Kidney epithelial cell (primary cell): ENCODE measurements around the gene CENPP. TPM values are rescaled to one million over a fixed set of nuclear protein-coding genes. Genes with fewer than 3 reads are reported as not detected.

Experiments used
- DNase-seq: peaks from one replicate; pipeline ENCODE4 v3.0.0-alpha.2; 2010; ENCODE audit warnings: low read depth
- H3K27me3 ChIP-seq: 2 replicates; pipeline ENCODE4 v1.6.0; 2011; ENCODE audit warnings: low read length; ENCODE audit not compliant: control insufficient read depth, insufficient read depth
- H3K36me3 ChIP-seq: 2 replicates; pipeline ENCODE4 v1.5.1; 2011; ENCODE audit warnings: low read length; ENCODE audit not compliant: control insufficient read depth, insufficient read depth
- H3K4me3 ChIP-seq: 2 replicates; pipeline ENCODE4 v1.5.1; 2011; ENCODE audit warnings: low read depth, mild to moderate bottlenecking, control low read depth, low read length
- total RNA-seq: library from RNA; depleted of rRNA; stranded (reverse); fragments of >200 nt; gene quantifications from 2 replicates; pipeline ENCODE4 v1.2.3, GENCODE V29; 2015
- TF ChIP-seq, protein P1 (sequence below): IDR thresholded peaks from 2 replicates; pipeline ENCODE4 v1.5.1; 2011; ENCODE audit warnings: mild to moderate bottlenecking, moderate library complexity, low read length, control low read depth, inconsistent platforms; ENCODE audit not compliant: insufficient read depth, poor library complexity, severe bottlenecking

The CENPP gene
- total RNA-seq, 1 donor from 2014 or later, result 1.4 TPM

- TF ChIP-seq, protein P1, sequence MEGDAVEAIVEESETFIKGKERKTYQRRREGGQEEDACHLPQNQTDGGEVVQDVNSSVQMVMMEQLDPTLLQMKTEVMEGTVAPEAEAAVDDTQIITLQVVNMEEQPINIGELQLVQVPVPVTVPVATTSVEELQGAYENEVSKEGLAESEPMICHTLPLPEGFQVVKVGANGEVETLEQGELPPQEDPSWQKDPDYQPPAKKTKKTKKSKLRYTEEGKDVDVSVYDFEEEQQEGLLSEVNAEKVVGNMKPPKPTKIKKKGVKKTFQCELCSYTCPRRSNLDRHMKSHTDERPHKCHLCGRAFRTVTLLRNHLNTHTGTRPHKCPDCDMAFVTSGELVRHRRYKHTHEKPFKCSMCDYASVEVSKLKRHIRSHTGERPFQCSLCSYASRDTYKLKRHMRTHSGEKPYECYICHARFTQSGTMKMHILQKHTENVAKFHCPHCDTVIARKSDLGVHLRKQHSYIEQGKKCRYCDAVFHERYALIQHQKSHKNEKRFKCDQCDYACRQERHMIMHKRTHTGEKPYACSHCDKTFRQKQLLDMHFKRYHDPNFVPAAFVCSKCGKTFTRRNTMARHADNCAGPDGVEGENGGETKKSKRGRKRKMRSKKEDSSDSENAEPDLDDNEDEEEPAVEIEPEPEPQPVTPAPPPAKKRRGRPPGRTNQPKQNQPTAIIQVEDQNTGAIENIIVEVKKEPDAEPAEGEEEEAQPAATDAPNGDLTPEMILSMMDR, result no peak
- H3K27me3 ChIP-seq, result no peaks in the 10 kb centered on the region
- H3K4me3 ChIP-seq, result no peak overlapping the region
- no peak for DNase-seq
- H3K36me3 ChIP-seq, result no peaks in the 10 kb centered on the region
These were observed 34.8 kb upstream of the CENPP start for GRCh38 chr9:92290785-92291429.

DNA sequence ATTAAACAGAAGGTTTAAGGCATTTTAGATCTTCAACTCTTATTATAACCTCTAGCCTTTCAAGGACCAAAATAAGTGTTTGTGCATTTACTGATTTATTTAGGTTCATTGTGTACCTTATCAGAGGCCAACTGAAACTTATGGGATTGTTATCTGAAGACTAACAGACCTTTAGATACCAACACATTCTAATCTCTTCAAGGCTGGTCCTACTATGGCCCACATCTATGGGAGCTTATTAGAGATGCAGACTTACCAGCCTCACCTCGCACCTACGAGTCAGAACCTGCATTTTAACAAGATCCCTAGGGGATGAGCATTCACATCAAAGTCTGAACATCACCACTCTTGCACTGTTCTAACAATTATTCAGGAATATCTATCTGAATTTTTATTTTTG is 34.2 kb upstream of the CENPP start:
- Histone ChIP-seq H3K36me3 (no peaks in the 10 kb centered on the region), H3K27me3 (no peaks in the 10 kb centered on the region), H3K4me3 (no peak overlapping the region)
- DNase-seq, result no peak
- TF ChIP-seq, protein P1, result no peak

GRCh38 chr9:92292338-92293074 is 33.2 kb upstream of the CENPP start:
- H3K27me3 ChIP-seq, result no peaks in the 10 kb centered on the region
- H3K36me3 ChIP-seq, result no peaks in the 10 kb centered on the region
- TF ChIP-seq, protein P1, result no peak
- H3K4me3 ChIP-seq, result peak overlapping the region; percentile 82
- DNase-seq, result no peak

- H3K27me3 ChIP-seq, result no peaks in the 10 kb centered on the region
- DNase-seq, result no peak
- peak overlapping the region; percentile 82 for H3K4me3 ChIP-seq
- H3K36me3 ChIP-seq, result no peaks in the 10 kb centered on the region
- TF ChIP-seq, protein P1, result no peak
These were observed 32.7 kb upstream of the CENPP start for GRCh38 chr9:92293075-92293354.

DNA sequence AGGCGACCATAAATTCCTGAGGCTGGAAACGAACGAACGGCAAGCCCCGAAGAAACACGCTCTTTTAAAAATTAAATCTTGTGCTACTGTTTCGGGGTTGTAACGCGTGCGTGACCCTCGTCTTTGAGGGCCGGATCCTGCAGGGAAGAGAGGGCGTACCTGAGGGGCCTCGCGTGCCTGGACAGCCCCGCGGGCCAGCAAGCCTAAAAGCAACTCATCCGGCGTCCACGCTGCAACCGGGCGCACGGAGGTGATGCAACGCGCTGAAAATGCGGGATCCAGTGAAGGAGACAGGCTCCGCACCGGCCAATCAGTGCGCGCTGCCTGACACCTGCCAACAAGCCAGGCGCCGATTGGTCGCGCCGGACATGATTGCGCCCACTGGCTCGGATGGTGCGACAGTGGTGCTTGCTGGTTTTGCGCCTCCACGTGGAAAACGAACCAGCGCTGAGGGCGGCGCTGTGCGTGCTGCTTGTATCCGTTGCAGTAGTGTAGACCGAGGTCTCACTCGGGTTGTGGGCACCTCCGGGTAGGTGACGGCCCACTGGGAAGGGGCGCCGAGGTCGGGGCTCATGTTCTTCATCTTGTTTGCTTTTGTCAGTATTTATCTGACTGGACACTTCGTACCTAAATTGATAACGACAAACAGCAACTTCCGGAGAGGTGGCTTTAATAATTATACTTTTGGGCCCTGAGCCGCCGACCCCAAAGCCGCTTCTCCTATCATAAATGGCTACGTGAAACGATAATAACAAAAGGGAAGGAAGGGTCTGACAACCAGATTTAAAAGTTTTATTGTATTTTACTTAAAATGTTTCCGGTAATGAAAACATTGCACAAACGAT is 32.1 kb upstream of the CENPP start, which contains the start of gene IARS1:
IARS1 (minus strand) TSS at position 246 of the 845 bp plus-strand sequence. CDS start 4,278 bp downstream, outside the sequence.
- H3K27me3 ChIP-seq, result no peaks in the 10 kb centered on the region
- TF ChIP-seq, protein P1, result peak; percentile 42
- DNase-seq, result peak; percentile 90
- H3K4me3 ChIP-seq, result peak within 1 kb of the TSS; percentile 82
- no peaks in the 10 kb centered on the region for H3K36me3 ChIP-seq
